ENCODE results near the gene MAT1A.

Gene MAT1A

DNA sequence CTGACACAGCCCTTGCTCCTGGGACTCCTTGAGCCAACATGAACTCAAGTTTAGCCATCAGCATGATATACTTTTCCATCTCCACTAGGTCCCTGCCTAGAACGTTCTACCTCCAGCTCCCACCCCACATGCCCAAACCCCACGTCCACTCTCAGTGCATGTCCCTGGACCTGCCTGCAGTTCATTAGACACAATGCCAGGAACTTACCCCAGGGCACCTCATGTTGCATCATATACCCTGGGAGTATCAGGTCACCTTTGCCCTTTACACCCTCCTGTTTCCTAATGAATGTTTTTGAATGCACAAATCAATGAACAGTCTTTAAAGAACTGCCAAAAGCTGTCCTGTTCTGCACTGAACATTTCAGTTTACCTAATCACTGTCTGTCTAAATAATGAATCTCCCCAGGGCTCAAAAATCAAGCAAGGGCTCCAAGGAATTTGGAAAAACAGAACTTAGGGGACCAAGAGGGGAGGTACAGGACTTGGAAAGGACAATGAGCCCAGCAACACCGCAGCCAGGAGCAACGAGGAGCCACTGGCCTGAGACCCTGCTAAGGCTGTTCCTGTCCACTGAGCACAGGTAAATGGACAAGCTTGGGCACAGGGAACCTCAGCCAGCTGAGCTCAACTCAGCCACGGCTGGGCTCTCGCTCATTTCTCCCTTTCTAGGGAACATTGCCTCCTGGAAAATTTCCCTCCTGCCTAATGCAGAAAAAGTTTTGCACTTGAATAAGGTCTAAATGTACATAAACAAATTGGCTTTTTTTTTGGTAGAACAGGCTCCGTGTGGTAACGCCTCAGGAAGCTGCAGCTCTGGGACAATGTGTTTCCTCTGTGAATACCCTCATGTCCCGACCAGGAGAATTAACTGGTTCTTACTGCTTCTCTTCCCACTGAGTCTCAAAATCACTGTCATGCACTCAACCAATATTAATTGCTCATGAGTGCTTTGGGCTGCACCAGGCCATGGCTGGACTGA, 7.4 kb downstream of the MAT1A start:
- DNase-seq = no peak

DNA sequence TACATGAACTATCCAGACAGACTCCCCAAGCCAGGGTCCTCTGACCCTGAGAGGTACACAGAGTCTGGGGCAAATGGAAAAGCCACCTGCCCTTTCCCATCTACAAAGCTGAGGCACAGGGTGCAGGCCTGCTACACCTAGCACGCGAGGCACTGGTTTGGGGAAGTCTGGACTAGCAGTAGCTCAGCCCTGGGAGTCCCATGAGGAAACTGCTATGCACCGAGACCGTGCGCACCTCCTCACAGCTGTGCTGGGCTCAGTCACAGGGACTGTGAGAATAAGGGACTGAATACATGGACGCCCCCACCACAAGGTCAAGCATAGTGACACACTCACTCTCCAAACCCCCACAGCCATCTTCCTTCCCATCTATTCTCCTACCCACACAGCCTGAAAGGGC, 8.2 kb downstream of the MAT1A start:
- no peak for DNase-seq

DNA sequence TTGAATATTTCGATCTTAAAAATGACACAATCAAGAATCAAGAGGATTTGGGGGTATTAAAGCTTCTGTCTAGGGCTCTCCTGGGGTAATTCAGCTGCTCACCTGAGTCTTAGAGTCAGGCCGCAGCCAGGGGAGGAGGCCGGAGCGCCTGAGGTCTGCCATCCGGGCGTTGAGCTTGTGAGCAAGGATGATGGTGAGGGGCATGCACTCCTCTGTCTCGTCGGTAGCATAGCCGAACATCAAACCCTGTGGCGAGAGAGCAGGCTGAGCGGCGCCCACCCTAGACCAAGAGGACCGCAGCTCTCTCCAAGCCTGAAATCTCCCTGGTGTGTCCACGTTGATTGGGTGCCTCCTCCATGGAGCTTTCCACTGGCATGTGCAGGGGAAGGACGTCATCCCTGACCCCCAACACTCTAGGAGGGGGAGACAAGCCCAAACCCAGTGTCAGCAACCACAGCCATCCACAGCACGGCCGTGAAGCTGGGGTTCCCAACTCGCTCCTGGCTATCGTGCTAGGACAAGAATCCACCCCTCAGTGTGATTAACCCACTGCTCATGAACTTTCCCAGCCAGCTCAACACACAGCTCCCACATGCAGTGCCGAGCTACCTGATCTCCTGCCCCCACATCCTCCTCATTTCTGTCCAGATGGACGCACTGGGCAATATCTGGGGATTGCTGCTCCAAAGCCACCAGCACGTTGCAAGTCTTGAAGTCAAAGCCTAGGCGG, 9.2 kb downstream of the MAT1A start:
- no peak for DNase-seq

DNA sequence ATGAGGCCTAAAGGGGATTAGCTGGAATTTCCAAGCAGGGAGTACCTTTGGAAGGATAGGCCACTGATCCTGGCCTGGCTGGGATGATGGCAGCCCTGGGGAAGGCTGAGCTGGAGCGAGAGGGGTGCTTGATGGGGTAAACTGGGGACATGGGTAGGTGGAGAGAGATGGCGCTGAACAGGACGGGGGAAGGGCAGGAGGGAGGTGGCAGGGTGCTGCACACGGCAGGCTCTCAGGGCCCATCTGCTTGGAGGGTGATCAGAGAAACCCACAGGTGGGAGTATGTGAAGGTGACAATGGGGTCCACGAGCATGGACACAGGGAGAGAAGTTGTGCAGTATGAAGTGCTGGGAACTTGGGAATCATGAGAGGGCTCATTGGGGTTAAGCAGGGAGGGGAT, 10.3 kb downstream of the MAT1A start:
- no peak for DNase-seq

DNA sequence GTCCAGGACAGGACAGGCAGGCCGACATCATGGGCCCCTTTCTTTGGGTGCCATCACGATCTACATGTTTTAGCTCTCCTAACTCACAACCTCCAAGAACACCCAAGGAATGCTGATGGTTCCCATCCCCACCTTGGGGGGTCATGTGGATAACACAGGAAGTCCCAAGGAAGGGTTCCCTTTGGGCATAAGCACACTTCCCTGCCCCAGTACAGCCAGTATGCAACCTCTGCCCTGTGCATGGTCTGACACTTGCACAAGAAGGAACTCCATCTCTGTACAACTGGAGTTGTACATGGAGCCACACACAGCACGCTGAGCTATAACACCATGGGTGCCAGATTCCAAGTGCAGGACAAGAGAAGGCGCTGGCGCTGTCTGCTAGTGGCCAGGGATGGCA, 11.0 kb downstream of the MAT1A start:
- no peak for DNase-seq

DNA sequence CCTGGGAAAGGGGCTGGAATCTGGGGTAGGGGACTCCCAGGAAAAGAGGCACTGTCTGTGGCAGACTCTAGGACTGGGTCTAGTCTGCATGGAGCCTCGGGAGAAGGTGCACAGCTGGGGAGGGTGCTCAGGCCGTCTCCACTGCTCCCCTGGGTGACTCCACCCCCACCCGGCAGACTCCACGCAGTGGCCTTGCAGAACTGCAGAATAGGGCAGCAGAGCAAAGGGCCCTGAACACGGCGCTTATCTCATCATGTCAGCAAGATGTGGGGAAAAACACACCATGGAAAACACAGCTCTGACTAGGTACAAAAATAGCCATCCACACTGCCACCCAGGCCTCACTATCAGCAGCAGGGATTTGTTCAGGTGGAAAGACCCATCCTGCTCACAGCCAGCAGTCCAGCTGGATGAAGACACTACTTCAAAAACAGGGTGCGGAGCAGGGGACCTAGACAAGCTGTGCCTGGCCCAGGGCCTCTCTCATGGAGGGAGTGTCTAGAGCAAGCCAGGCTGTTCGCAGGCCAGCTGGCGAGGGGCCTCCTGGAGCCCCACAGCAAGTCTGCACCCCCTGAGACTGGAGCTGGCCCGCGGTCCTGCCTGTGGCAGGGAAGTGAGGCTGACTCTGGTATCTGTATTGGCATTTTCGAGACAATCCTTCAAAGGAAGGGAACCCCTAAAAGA, 11.7 kb downstream of the MAT1A start:
- no peak for DNase-seq

DNA sequence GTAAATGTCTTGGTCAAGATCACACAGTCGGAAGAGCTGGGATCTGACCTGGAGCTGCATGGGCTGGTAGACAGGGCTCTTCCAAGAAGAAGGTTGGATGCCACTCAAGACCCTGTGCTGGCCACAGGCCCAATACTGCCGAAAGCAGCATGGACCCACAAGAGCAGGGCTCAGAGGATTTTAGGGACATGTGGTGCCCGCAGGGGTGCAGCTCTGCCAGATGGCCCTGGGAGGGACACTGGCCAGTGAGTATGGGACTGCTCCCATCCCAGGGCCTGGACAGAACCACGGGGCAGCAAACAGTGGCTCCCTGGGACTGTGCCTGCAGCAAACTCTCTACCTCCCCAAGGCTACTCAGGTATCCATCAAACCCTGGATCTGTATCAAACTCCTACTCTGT, 12.4 kb downstream of the MAT1A start:
- DNase-seq = no peak

DNA sequence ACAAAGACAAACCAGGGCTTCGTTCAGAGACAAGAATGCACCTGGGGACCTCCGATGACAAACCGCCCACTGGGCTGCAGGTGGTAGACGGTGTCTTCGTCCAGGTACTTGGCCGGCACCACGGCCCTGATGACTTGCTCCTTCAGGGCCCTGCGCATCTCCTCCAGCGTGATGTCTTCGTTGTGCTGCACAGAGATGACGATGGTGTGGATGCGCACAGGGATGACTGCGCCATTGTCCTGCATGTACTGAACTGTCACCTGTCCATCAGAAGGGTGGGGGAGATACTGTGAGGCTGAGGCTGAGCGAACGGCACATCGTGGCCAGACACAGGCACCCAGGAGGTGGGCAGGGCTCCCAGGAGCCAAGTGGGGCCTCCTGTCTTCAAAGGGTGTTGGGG, 13.1 kb downstream of the MAT1A start:
- no peak for DNase-seq

DNA sequence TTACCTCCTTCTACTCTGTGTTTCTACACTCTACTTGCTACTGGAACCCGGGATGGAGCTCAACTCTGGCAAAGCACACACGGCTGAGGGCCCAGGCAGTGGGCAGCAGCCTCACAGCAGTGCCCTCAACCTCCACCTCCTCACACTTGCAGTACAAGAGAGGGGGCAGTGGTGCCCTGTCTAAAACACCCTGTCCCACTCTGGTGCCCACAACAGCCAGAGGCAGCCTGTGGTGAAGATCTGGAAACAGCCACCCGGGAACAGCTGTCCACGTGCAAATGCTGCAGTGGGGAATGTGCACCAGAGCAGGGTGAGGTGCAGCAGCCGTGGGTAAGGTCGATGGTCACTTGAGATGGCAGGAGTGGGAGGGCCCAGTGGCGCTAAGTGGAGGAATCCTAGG, 13.7 kb downstream of the MAT1A start:
- no peak for DNase-seq

DNA sequence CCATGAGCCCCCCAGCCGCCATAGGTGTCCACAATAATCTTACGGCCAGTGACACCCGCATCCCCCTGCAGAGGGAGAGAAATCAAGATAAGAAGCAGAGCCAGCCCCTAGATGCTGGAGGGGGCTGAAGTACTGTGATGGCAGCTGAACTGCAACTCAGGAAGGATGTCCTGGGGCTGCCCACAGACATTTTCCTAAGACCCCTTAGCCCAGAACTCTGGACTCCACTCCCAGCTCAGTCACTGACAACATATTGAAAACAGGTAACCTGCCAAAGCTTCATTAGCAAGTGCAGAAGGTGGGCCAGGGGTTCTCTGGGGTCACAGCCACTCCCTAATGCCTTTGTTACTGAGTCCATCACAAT, 14.3 kb downstream of the MAT1A start:
- DNase-seq = no peak

DNA sequence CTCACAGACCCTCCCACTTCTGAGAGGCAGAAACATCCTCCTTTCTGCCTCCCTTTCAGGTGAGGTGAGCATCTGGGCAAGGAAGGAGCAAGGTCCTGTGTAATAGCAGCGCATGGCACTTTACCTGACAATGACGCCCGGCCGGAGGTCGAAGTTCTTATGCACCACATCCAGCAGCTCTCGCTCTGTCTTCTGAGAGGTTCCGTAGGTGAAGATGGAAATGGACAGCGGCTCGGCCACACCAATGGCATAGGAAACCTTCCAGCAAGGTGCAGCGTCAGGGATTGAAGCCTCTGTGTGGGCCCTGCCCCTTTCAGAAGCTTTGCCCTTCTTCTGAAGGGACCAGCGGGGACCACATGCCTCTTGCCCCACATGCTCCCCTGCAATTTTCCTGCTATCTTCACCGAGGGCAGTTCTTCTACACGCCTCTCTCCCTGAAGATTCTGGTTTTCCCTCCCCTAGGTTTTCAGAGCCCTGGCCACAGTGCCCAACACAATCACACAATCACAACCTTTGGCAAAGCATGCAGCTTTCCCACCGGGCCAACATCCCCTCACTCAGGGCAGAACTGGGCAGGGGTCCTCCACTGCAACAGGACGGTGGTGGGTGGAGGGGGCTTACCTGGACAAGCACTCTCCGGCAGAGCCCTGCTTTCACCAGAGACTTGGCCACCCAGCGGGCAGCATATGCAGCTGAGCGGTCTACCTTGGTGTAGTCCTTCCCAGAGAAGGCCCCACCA, 14.9 kb downstream of the MAT1A start:
- DNase-seq = no peak

DNA sequence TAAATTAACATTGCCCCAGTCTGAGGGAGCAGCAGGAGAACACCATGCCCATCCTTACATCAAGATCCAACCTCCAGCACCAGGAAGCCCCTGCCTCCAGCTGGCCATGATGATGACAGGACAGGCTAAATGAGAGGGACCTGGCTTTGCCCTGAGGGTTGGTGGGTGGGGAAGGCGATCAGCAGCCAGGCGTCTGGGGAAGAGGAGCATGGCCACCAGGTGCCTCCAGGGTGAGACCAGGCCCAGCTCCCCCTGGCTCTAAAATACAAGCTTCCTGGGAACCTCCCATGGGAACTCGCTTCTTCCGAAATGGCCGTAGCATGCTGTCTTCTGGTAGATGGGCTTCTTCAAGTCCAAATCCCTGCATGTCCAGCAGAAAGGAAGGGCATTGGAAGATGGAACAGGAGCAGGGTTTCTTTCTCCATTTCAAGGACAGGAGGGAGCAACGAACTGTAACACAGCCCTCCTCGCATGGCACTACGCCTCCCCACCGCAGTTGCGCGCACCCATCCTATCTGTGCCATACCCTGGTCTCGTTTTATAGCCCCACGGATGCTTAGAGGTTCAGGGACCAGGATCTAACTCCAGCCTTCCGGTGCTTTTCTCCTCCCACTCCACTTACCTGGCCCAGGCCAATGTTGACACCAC, 15.8 kb downstream of the MAT1A start:
- DNase-seq = no peak

DNA sequence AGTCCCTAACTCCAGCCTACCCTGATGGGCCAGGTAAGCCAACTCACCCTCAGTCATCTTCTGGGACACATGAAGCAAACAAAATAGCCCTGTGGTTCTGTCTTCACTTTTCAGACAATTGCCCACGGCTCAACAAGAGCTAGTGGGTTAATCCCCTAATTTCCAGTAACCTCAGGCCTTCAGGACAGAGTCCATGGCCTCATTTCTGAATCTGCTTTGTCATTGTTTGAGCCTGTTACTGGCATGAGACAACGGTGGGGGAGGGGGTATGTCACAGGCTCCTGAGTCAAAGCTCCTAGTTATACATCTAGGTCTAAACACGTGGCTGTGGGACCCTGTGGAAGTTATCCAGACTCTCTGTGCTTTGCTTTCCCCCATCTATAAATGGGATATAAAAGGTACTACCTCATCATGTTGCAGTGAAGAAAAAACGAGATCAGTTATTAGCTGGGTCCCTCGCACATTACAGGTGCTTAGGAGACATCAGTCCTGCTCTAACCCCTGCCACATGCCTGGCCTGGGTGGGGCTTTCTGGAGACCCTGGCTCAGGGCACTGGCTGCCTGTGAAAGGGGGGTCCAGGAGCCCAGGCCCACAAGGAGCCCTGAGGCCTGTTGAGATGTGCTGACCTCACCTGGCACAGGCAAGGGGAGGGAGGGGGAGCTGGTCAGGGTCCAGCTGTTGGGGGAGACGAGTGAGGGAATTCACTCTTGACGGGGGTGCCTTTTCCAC, 16.5 kb downstream of the MAT1A start:
- DNase-seq = no peak

DNA sequence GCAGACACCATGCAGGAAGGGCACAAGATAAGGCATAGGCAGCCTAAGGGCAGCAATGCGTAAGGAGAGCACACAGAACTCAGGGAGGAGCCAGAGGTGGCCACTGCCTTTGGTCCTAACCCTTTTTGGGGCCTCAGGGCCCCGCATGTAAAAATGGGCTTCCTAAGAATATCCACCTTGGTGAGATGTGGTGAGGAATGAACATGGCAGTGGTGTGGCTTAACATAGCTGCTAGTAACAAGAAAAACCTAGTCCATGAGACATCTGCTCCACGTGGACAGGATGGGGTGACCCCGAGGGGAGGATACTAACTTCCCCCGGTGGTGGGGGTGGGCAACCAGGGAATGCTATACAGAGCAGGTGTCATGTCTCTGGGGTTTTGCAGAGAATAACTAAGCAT, 18.0 kb downstream of the MAT1A start:
- DNase-seq = no peak

DNA sequence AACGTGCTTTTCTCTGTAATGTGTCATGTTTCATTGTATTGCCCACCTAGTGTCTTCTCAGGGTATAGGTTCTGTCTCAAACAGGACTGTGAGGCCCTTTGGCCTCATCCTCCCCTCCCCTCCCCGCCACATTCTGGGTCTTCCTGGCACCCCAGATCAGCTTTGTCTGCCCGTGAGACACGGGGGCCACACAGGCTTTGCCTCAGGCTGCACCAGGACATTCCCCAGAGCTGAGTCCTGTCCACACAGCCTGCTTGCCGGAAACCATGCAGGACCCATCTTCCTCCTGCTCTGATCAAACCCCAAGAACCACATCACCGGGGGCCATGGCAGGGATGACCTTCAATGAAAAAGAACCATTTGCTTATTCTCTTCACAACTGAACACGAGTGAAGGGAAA, 18.6 kb downstream of the MAT1A start:
- no peak for DNase-seq

DNA sequence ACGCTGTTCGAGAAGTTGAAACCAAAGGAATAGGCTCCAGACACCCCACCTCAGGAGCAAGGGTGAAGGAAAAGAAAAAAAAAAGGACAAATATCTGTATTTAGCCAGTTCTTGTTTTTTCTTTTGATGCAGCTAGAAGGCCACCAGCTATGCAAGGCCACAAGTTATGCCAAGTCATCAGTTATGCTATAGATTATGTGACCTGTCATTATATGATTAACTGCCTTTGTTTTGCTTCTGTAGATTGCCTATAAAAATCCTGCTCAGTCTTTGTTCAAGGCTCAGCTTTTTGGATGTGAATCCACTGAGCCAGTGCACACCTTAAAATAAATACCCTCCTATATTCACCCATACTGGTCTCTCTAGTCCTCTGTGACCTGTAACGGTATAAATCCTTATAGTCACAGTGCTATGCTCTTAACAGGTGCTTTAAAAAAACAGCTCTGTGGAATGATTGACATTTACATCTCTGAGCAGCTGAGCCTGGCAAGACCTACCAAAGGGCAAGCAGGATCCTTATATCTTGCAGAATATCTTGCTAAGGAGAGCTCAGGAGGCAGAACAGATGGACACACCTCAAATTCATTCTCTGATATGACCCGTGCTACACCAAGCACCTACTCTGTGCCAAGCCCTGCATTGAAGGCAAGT, 20.4 kb downstream of the MAT1A start:
- no peak for DNase-seq

DNA sequence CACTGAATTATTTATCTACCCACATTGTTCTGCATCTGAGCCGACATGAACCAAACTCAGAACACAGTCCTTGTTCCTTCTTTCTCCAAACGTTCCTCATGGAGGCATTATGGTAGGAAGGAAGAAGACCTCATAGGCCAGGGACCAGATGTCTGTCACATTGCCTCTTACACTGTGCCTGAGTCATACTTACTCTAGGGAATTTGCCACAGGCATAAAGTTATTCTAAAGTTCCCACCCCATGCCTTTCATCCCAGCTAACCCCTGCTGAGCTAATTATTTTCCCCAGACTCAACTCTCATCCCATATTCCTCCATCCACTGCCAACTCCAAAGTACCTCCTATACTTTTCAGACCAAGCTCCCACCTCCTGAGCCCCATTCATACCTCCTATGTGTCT, 21.2 kb downstream of the MAT1A start:
- no peak for DNase-seq

DNA sequence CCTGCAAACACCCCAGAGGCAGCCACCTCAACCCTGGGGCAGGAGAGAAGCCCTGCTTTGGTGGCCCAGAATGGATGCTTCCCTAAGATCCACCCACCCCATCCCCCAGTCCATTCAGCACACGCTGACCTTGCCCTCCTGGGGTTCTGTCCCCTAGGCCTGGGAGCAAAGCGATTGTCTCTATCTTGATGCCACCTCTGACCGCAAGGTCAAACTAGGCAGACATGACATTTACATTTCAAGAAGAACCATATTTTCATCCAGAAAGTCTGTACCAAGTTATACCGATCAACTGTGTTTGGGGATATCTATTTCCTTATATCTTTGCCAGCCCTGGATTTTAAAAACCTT, 23.0 kb downstream of the MAT1A start:
- DNase-seq = no peak

DNA sequence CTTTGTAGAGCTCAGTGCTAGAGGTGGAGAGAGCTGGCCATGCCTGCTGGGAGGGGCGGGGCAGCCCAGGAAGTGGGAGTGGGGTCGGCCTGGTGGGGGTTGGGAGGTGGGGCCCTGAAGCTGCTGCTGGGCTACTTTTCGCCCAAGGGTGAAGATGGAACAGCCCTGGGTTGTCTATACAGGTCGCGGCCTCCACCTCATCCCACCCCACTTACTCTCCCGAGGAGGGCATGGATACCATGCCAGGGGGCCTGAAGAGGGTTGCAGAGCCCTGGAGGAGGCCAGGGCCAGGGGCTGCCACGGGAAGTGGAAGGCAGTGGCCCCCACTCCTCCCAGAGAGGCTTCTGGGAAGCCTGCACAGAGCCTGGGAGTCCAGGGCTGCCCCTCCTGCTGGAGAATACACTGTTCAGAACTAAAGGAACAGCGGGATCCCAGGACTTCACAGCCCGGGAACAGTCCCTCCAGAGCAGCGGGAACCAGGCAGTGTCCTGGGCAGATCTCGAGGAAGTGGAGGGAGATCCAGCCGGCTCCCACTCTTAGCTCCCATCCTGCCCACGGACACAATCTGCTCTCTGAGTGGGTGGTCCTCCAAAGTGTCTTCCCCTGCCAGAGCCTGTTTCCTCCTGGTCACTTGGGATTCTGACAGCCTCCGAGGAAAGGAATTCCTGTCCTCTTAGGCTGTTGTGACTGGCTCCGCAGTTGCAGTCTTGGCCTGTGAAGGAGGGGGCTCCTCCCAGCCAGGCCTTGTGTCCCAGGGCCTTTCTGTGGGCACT, 23.5 kb downstream of the MAT1A start:
- DNase-seq = no peak
